Placental pericyte (primary cell): ENCODE results near the gene MT1X. TPM values are rescaled to one million over a fixed set of nuclear protein-coding genes. Genes with fewer than 3 reads are reported as not detected.

Experiments used
- total RNA-seq: library from RNA; depleted of rRNA; stranded (reverse); fragments of >200 nt; gene quantifications from 2 replicates; pipeline ENCODE4 v1.2.3, GENCODE V29; 2012

MT1X gene
- total RNA-seq, result 26.0 and 38.7 TPM in 2 replicates

GRCh38 chr16:56681939-56682702 is at the start of gene MT1X:
MT1X (plus strand) TSS chr16:56682470; CDS start chr16:56682541, 71 bp downstream.

DNA sequence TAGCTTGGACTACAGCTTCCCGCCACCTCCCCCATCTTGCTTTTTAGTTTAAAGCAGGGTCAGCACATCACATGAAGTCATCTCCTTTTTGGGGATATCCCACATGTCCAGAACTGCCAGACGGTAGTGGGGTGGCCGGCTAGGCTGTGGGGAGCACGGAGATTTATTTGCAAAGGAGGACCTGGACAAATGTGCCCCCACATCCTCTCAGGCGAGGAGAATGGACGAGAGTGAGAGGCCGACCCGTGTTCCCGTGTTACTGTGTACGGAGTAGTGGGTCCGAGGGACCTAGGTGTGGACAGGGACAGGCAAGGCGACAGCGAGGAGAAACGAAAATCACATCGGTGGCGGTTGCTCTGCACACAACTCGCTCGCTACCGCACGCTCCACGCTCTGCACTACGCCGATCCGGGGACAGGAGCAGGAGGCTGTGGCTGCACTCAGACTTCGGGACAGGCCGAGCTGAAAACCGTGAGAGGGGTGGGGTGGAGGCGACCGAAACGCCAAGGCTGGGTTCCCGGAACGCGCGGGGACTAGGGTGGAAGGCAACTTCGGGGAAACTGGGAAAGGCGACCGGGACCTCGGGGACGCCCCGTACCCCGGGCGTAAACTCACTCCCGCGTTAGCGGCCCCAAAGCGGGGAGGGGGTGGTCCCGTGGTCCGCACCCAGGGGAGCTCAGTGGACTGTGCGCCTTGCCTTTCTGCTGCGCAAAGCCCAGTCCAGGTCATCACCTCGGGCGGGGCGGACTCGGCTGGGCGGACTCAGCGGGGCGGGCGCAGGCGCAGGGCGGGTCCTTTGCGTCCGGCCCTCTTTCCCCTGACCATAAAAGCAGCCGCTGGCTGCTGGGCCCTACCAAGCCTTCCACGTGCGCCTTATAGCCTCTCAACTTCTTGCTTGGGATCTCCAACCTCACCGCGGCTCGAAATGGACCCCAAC is 44.2 kb upstream of the MT1X start, which contains the start of gene MT1A:
Gene MT1A (plus strand): TSS at position 853 of the 937 bp plus-strand sequence. CDS start 73 bp downstream, at position 926.

GRCh38 chr16:56651586-56651985 is 30.7 kb upstream of the MT1X start, which contains the start of gene MT1B:
MT1B (plus strand) TSS chr16:56651886; CDS start chr16:56651954, 68 bp downstream.

GRCh38 chr16:56657555-56658326 is 24.5 kb upstream of the MT1X start, which contains the start of gene MT1F:
MT1F (plus strand) TSS chr16:56657959; CDS start chr16:56658059, 100 bp downstream.

DNA sequence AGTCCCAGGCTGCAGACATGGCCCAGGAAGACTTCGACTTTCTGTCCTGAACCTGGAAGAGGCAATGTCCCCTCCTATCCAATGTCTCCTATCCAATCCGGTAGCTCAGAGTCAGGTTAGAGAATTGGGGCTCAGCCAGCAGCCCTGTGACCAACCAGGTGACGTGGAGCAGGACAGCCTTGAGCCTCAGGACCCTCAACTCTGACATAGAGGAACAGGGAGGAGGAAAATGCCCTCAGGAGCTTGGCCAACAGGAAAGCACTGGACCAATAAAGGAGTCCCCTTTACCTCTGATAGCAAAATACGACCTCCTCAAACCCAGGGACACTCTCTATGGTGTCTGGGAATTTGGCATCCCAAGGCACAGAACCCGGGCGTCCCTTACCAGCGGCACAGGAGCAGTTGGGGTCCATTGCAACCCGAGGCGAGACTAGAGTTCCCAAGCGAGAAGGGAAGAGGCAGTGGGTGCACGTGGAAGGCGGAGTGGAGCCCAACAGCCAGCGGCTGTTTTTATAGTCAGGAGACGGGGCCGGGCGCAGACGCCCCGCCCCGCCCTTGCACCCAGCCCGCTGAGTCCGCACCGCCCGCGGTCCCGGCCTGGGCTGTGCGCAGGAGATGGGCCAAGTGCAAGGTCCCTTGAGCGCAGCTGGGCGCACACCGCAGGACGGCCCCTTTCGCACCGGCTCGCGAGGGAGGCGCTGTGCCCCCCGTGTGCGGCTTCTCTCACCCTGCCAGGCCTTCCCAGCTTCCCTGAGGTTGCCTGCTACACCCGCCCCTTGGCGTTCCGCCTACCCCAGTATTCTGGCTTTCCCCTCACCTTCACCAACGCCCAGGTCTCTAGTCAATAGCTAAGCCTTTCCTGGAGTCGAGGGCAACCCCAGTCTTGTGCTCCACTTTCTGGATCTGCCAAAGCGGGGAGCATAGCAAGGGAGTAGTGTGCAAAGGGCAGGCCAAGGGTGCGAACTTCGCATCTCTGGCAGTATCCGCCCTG is 14.4 kb upstream of the MT1X start, which contains the start of gene MT1G:
Gene MT1G (minus strand): TSS at position 485 of the 991 bp plus-strand sequence. CDS start 72 bp downstream, at position 413.

DNA sequence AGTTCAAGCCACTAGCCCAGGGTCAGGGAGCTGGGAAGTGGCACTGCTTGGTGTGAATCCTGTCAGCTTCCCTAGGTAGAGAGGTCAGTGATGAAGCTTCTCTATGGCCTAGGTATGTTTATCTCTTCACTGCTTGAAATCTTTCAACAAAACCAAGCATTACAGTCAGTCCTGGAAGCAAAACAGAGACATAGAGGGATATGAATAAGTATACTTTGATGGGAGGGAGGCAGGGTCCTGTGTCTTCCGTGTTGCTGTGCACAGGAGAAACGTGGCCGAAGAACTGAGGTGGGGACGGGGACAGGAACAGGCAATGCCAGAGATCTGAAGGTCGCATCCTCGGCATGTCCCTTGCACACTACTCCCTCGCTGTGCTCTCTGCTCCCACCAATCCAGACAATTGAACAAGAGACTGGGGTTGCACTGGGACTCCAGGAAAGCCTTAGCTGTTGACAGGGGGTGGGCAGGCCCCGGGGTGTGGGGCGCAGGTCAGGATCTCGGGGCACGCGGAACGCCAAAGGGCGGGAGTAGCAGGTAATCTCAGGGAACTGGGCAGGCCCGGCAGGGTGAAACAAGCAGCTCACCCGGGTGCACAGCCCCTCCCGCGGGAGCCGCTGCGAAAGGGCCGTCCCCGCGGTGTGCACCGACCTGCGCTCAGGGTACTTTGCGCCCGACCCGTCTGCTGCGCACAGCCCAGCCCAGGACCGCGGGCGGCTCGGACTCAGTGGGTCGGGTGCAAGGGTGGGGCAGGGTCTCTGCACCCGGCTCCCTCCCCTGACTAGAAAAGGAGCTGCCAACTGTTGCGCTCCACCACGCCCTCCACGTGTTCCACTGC is 13.0 kb upstream of the MT1X start, which contains the start of gene MT1H:
Gene MT1H (plus strand): TSS at position 810 of the 835 bp plus-strand sequence. CDS start 71 bp downstream, outside the sequence.

DNA sequence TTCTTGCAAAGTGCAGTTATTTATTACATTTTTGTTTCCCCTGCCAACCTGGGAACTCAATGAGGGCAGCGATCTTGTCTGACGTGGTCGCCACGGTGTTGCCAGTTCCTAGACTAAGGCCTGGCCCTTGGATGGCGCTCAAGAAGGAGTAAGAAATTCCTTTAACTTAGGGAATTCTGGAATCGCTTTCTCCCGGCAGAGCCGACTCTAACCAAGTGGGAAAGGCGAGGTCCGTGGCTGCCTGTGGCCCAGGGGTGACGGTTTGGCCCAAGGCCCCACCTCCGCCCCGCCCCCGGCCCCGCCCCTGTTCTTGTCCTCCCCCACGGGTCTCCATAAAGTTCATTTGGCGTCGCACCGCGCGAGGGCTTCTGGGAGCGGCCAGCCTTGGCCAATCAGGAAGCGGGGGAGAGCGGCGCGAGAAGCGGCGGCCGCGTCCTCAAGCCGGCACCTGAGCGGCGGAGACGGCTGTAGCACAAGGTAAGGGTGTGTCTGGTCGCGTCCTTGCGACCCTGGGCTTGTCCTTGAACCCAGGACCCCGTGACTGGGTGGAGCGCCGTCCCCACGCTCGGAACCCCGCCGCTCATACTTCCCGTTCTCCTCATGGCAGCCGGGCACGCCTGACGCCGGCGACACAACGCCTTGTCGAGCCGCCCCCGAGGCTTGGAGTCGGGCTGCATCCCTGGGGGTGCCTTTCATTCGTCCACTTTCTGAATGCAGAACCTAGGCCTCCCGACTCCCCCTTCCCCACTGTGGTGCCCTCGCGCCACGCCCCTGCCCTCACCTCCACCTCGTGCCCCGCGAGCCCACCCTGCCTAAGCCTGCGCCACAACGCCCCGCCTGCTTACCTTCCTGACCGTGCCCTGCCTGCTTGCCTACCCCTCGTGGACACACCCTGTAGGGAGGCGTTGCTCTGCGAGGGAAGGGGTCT is 47.7 kb downstream of the MT1X start, which contains the start of gene NUP93:
Gene NUP93 (plus strand): TSS at position 395 of the 928 bp plus-strand sequence. CDS start 18,119 bp downstream, outside the sequence.

Other genes starting within 250 kb of the MT1X start
- gene NUDT21, start 231.1 kb upstream of the MT1X start, total RNA-seq, result 67.6 and 93.2 TPM in 2 replicates
- 77.9 and 123 TPM in 2 replicates for gene OGFOD1, start 230.9 kb upstream of the MT1X start, total RNA-seq
- gene BBS2, start 162.4 kb upstream of the MT1X start, total RNA-seq, result 36.1 and 40.0 TPM in 2 replicates
- gene MT4, start 117.4 kb upstream of the MT1X start, total RNA-seq, result not detected in 2 replicates
- gene MT3, start 92.9 kb upstream of the MT1X start, total RNA-seq, result not detected in 2 replicates
- 68.9 and 179 TPM in 2 replicates for gene MT2A, start 73.9 kb upstream of the MT1X start, total RNA-seq
- 90.4 and 152 TPM in 2 replicates for gene MT1E, start 56.7 kb upstream of the MT1X start, total RNA-seq
- gene MT1M, start 49.8 kb upstream of the MT1X start, total RNA-seq, result 0.88 and 1.1 TPM in 2 replicates
- not detected in 2 replicates for gene MT1A, start 43.8 kb upstream of the MT1X start, total RNA-seq
- gene MT1B, start 30.6 kb upstream of the MT1X start, total RNA-seq, result not detected in 2 replicates
- not detected in 2 replicates for gene MT1F, start 24.5 kb upstream of the MT1X start, total RNA-seq
- not detected in 2 replicates for gene MT1G, start 14.4 kb upstream of the MT1X start, total RNA-seq
- not detected in 2 replicates for gene MT1H, start 12.7 kb upstream of the MT1X start, total RNA-seq
- gene NUP93, start 47.7 kb downstream of the MT1X start, total RNA-seq, result 36.1 and 98.2 TPM in 2 replicates
- not detected in 2 replicates for gene SLC12A3, start 182.7 kb downstream of the MT1X start, total RNA-seq
- gene HERPUD1, start 249.7 kb downstream of the MT1X start, total RNA-seq, result 90.5 and 646 TPM in 2 replicates